ENCODE measurements around the gene MPPED2.

MPPED2 gene

GRCh38 chr11:30433831-30434230 lies 152.3 kb downstream of the MPPED2 start:
- intact Hi-C loops (cut with DNase I), result no loop called here
- no peak for DNase-seq

- no peak for DNase-seq
- intact Hi-C loops (cut with DNase I), result no loop called here
These were observed 153.4 kb downstream of the MPPED2 start for GRCh38 chr11:30432716-30433115.

- no peak for DNase-seq
- intact Hi-C loops (cut with DNase I), result no loop called here
These were observed 154.0 kb downstream of the MPPED2 start for GRCh38 chr11:30432178-30432577.

GRCh38 chr11:30431127-30431814 lies 154.9 kb downstream of the MPPED2 start:
- intact Hi-C loops (cut with DNase I), result no loop called here
- no peak for DNase-seq

- no peak for DNase-seq
- intact Hi-C loops (cut with DNase I), result no loop called here
These were observed 156.6 kb downstream of the MPPED2 start for GRCh38 chr11:30429550-30429949.

GRCh38 chr11:30426781-30427180 lies 159.4 kb downstream of the MPPED2 start:
- DNase-seq, result no peak

GRCh38 chr11:30424844-30425243 lies 161.3 kb downstream of the MPPED2 start:
- intact Hi-C loops (cut with DNase I), result no loop called here
- DNase-seq, result peak in 4 of 42 donors; percentile 10 to 39 (median 22)

More at GRCh38 chr11:30426781-30427180, 159.4 kb downstream of the MPPED2 start:
- intact Hi-C loops (cut with DNase I), result no loop called here

GRCh38 chr11:30424321-30424720 lies 161.8 kb downstream of the MPPED2 start:
- DNase-seq, result peak in 7 of 42 donors; percentile 9 to 41 (median 14)
- intact Hi-C loops (cut with DNase I), result no loop called here

- intact Hi-C loops (cut with DNase I), result no loop called here
- DNase-seq, result no peak
These were observed 162.3 kb downstream of the MPPED2 start for GRCh38 chr11:30423886-30424285.

- DNase-seq, result no peak
- intact Hi-C loops (cut with DNase I), result no loop called here
These were observed 162.9 kb downstream of the MPPED2 start for GRCh38 chr11:30423279-30423648.

- DNase-seq, result no peak
- intact Hi-C loops (cut with DNase I), result no loop called here
These were observed 163.5 kb downstream of the MPPED2 start for GRCh38 chr11:30422447-30423278.

GRCh38 chr11:30420233-30420787 lies 165.8 kb downstream of the MPPED2 start:
- DNase-seq, result no peak

GRCh38 chr11:30414806-30415205 lies 171.3 kb downstream of the MPPED2 start:
- intact Hi-C loops (cut with DNase I), result no loop called here
- DNase-seq, result no peak

More at GRCh38 chr11:30420233-30420787, 165.8 kb downstream of the MPPED2 start:
- intact Hi-C loops (cut with DNase I), result no loop called here

GRCh38 chr11:30414244-30414643 lies 171.9 kb downstream of the MPPED2 start:
- no peak for DNase-seq
- intact Hi-C loops (cut with DNase I), result no loop called here

GRCh38 chr11:30412509-30412908 lies 173.6 kb downstream of the MPPED2 start:
- intact Hi-C loops (cut with DNase I), result no loop called here
- DNase-seq, result no peak

- intact Hi-C loops (cut with DNase I), result no loop called here
- no peak for DNase-seq
These were observed 174.8 kb downstream of the MPPED2 start for GRCh38 chr11:30411383-30411782.

- no peak for DNase-seq
- intact Hi-C loops (cut with DNase I), result no loop called here
These were observed 179.0 kb downstream of the MPPED2 start for GRCh38 chr11:30406978-30407762.

GRCh38 chr11:30405385-30405784 lies 180.8 kb downstream of the MPPED2 start:
- DNase-seq, result no peak
- intact Hi-C loops (cut with DNase I), result no loop called here

GRCh38 chr11:30404136-30404535 lies 182.0 kb downstream of the MPPED2 start:
- intact Hi-C loops (cut with DNase I), result no loop called here
- DNase-seq, result no peak

Measured in head of caudate nucleus (tissue), 42 donors.